WTC11 (cell line): ENCODE results near the gene SLC6A9. TPM values are rescaled to one million over a fixed set of nuclear protein-coding genes. Genes with fewer than 3 reads are reported as not detected.

Experiments
- ATAC-seq: fragments of 200-7000 bp; cut with Tn5 transposase; 2 replicates; pipeline ENCODE4 v1.10.0; 2021; ENCODE audit warnings: mild to moderate bottlenecking, moderate library complexity
- CTCF ChIA-PET: fragments of 300-600 bp; sonication (Branson Sonifier 250); formaldehyde crosslinking; loops from one replicate; lab custom pipeline; 2021; ENCODE audit warnings: antibody characterized with exemption; lab: Charles Lee
- POLR2A ChIA-PET: fragments of 350-600 bp; sonication (Branson Sonifier 250); formaldehyde crosslinking; loops from one replicate; lab custom pipeline; 2021; ENCODE audit warnings: antibody characterized with exemption; lab: Charles Lee
- DNase-seq: peaks from one replicate; pipeline ENCODE4 v3.0.0; 2021; ENCODE audit warnings: low spot score
- H3K27ac Mint-ChIP-seq: 2 replicates; pipeline ENCODE4 v1.8.0; 2021; ENCODE audit warnings: mixed read lengths
- H3K27me3 Mint-ChIP-seq: 2 replicates; pipeline ENCODE4 v1.8.0; 2021; ENCODE audit warnings: low read depth, mild to moderate bottlenecking, moderate library complexity, mixed read lengths
- H3K36me3 Mint-ChIP-seq: 2 replicates; pipeline ENCODE4 v1.8.0; 2021; ENCODE audit warnings: mixed read lengths
- H3K4me1 Mint-ChIP-seq: 2 replicates; pipeline ENCODE4 v1.8.0; 2022; ENCODE audit warnings: mixed read lengths
- H3K4me3 Mint-ChIP-seq: 2 replicates; pipeline ENCODE4 v1.8.0; 2021; ENCODE audit warnings: mild to moderate bottlenecking, moderate library complexity, mixed read lengths
- H3K9me3 Mint-ChIP-seq: 2 replicates; pipeline ENCODE4 v1.8.0; 2021; ENCODE audit warnings: mixed read lengths
- CBFB ChIP-seq: sonication (generic); formaldehyde crosslinking; IDR thresholded peaks from 2 replicates; pipeline ENCODE4 v1.8.1; 2022; ENCODE audit warnings: mild to moderate bottlenecking, low read depth, missing genetic modification reagents
- CREB1 ChIP-seq: sonication (generic); formaldehyde crosslinking; IDR thresholded peaks from 2 replicates; pipeline ENCODE4 v1.8.0; 2023; ENCODE audit warnings: mild to moderate bottlenecking, missing genetic modification reagents
- GABPB1 ChIP-seq: sonication (generic); formaldehyde crosslinking; IDR thresholded peaks from 2 replicates; pipeline ENCODE4 v1.8.1; 2023; ENCODE audit warnings: mild to moderate bottlenecking, missing genetic modification reagents
- NFATC4 ChIP-seq: fragments of 250-450 bp; sonication (Bioruptor Pico); IDR thresholded peaks from 2 replicates; pipeline ENCODE4 v1.9.0; 2021; ENCODE audit warnings: mild to moderate bottlenecking
- NFYB ChIP-seq: sonication (generic); formaldehyde crosslinking; conservative IDR thresholded peaks from 2 replicates; pipeline ENCODE4 v1.8.0; 2022; ENCODE audit warnings: low read depth, missing genetic modification reagents
- PRRX2 ChIP-seq: fragments of 250-450 bp; sonication (Bioruptor Pico); IDR thresholded peaks from 2 replicates; pipeline ENCODE4 v1.8.0; 2021; ENCODE audit warnings: mild to moderate bottlenecking
- SMAD3 ChIP-seq: sonication (generic); formaldehyde crosslinking; IDR thresholded peaks from 2 replicates; pipeline ENCODE4 v1.8.0; 2022; ENCODE audit warnings: missing genetic modification reagents, mild to moderate bottlenecking, borderline replicate concordance
- SMAD4 ChIP-seq: sonication (generic); formaldehyde crosslinking; IDR thresholded peaks from 2 replicates; pipeline ENCODE4 v1.8.0; 2022; ENCODE audit warnings: mild to moderate bottlenecking, missing genetic modification reagents
- STAT6 ChIP-seq: sonication (generic); formaldehyde crosslinking; conservative IDR thresholded peaks from 2 replicates; pipeline ENCODE4 v1.8.1; 2023; ENCODE audit warnings: mild to moderate bottlenecking, low read depth, missing genetic modification reagents, moderate library complexity
- TEAD1 ChIP-seq: sonication (generic); formaldehyde crosslinking; IDR thresholded peaks from 2 replicates; pipeline ENCODE4 v1.8.0; 2022; ENCODE audit warnings: mild to moderate bottlenecking, missing genetic modification reagents
- TEAD4 ChIP-seq: sonication (generic); formaldehyde crosslinking; IDR thresholded peaks from 2 replicates; pipeline ENCODE4 v1.8.0; 2022; ENCODE audit warnings: mild to moderate bottlenecking, missing genetic modification reagents
- USF1 ChIP-seq: sonication (generic); formaldehyde crosslinking; IDR thresholded peaks from 2 replicates; pipeline ENCODE4 v1.8.0; 2022; ENCODE audit warnings: mild to moderate bottlenecking, missing genetic modification reagents
- ZNF121 ChIP-seq: sonication (generic); formaldehyde crosslinking; IDR thresholded peaks from 2 replicates; pipeline ENCODE4 v1.8.0; 2023; ENCODE audit warnings: missing genetic modification reagents
- ZNF138 ChIP-seq: sonication (generic); formaldehyde crosslinking; conservative IDR thresholded peaks from 2 replicates; pipeline ENCODE4 v1.8.1; 2022; ENCODE audit warnings: mild to moderate bottlenecking, moderate library complexity, missing genetic modification reagents
- ZNF232 ChIP-seq: sonication (generic); formaldehyde crosslinking; IDR thresholded peaks from 2 replicates; pipeline ENCODE4 v1.8.0; 2022; ENCODE audit warnings: mild to moderate bottlenecking, missing genetic modification reagents
- total RNA-seq: library from RNA; stranded (reverse); gene quantifications from 3 replicates; pipeline ENCODE4 v1.2.3, GENCODE V29; 2021
- TF ChIP-seq, protein P1 (sequence below): fragments of 250-450 bp; sonication (Bioruptor Pico); IDR thresholded peaks from 2 replicates; pipeline ENCODE4 v1.9.0; 2021; ENCODE audit warnings: moderate library complexity, mild to moderate bottlenecking, inconsistent platforms, borderline replicate concordance
- TF ChIP-seq, protein P2 (sequence below): sonication (generic); formaldehyde crosslinking; IDR thresholded peaks from 2 replicates; pipeline ENCODE4 v1.8.1; 2023; ENCODE audit warnings: mild to moderate bottlenecking, missing genetic modification reagents
- TF ChIP-seq, protein P3 (sequence below): sonication (generic); formaldehyde crosslinking; IDR thresholded peaks from 2 replicates; pipeline ENCODE4 v1.8.1; 2023; ENCODE audit warnings: mild to moderate bottlenecking, missing genetic modification reagents, borderline replicate concordance

SLC6A9 gene
- total RNA-seq, 1 experiment from 2014 or later: 14.4 TPM

DNA sequence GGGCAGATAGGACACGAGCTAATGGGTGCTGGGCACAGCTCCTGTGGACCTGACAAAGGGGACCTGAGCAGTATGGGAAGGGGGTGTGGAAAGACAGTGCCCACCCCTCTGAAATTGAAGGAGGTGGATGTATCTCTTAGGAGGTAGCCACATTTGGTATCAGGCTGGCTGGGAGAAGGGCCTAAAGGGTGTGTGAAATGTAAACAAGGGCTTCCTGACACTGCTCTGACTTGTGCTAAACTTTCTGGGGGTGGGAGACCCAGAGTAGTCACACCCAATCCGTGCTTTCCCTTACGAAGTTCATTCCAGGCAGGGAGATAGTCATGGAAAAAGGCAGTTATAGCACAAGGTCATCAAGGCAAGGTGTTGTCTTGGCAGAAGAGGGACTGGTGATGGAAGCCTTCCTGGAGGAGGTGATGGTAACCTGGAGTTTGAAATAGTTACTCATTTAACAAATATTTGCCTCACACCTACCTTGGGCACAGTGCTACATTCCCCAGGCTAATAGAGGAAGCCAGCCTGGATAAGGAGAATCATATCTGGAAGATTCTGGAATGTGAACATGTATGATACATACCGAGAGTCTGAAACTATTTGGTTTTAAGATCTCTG, 45.2 kb downstream of the SLC6A9 start:
- CTCF ChIA-PET: interaction anchor here (1.0 to 1.8 kb wide), 4 partner anchors 9 to 222 kb away, joined by 4 to 8 read pairs (median 4); no protein-coding TSS in a partner anchor
- Mint-ChIP-seq H3K27me3 (peaks cover 4% of the 10 kb centered on the region), H3K27ac (no peak overlapping the region; the same call in 1 of the 2 replicates), H3K36me3 (peaks cover 6% of the 10 kb centered on the region; the same call in 1 of the 2 replicates), H3K4me3 (no peak overlapping the region), H3K4me1 (0 out of 2 replicates have a peak, but pooled peaks cover 3% of the 10 kb centered on the region), H3K9me3 (no peaks in the 10 kb centered on the region)
- ATAC-seq (no peak), DNase-seq (no peak)
- POLR2A ChIA-PET: no interaction called here
- TF ChIP-seq TEAD4 (CRISPR knock-in tag): no peak
- no peak for TF ChIP-seq ZNF121
- no peak for TF ChIP-seq GABPB1 (CRISPR knock-in tag)
- TF ChIP-seq CREB1 (CRISPR knock-in tag): no peak
- no peak for TF ChIP-seq TEAD1 (CRISPR knock-in tag)
- no peak for TF ChIP-seq ZNF232 (CRISPR knock-in tag)
- TF ChIP-seq, protein P1, sequence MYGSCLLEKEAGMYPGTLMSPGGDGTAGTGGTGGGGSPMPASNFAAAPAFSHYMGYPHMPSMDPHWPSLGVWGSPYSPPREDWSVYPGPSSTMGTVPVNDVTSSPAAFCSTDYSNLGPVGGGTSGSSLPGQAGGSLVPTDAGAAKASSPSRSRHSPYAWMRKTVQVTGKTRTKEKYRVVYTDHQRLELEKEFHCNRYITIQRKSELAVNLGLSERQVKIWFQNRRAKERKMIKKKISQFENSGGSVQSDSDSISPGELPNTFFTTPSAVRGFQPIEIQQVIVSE (CRISPR knock-in tag): no peak
- TF ChIP-seq SMAD4: no peak
- TF ChIP-seq SMAD3 (CRISPR knock-in tag): no peak
- no peak for TF ChIP-seq USF1 (CRISPR knock-in tag)
- no peak for TF ChIP-seq NFYB (CRISPR knock-in tag)
- no peak for TF ChIP-seq NFATC4
- TF ChIP-seq PRRX2 (CRISPR knock-in tag): no peak
- TF ChIP-seq, protein P2, sequence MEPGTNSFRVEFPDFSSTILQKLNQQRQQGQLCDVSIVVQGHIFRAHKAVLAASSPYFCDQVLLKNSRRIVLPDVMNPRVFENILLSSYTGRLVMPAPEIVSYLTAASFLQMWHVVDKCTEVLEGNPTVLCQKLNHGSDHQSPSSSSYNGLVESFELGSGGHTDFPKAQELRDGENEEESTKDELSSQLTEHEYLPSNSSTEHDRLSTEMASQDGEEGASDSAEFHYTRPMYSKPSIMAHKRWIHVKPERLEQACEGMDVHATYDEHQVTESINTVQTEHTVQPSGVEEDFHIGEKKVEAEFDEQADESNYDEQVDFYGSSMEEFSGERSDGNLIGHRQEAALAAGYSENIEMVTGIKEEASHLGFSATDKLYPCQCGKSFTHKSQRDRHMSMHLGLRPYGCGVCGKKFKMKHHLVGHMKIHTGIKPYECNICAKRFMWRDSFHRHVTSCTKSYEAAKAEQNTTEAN: no peak
- no peak for TF ChIP-seq ZNF138 (CRISPR knock-in tag)
- TF ChIP-seq CBFB (CRISPR knock-in tag): no peak
- TF ChIP-seq, protein P3, sequence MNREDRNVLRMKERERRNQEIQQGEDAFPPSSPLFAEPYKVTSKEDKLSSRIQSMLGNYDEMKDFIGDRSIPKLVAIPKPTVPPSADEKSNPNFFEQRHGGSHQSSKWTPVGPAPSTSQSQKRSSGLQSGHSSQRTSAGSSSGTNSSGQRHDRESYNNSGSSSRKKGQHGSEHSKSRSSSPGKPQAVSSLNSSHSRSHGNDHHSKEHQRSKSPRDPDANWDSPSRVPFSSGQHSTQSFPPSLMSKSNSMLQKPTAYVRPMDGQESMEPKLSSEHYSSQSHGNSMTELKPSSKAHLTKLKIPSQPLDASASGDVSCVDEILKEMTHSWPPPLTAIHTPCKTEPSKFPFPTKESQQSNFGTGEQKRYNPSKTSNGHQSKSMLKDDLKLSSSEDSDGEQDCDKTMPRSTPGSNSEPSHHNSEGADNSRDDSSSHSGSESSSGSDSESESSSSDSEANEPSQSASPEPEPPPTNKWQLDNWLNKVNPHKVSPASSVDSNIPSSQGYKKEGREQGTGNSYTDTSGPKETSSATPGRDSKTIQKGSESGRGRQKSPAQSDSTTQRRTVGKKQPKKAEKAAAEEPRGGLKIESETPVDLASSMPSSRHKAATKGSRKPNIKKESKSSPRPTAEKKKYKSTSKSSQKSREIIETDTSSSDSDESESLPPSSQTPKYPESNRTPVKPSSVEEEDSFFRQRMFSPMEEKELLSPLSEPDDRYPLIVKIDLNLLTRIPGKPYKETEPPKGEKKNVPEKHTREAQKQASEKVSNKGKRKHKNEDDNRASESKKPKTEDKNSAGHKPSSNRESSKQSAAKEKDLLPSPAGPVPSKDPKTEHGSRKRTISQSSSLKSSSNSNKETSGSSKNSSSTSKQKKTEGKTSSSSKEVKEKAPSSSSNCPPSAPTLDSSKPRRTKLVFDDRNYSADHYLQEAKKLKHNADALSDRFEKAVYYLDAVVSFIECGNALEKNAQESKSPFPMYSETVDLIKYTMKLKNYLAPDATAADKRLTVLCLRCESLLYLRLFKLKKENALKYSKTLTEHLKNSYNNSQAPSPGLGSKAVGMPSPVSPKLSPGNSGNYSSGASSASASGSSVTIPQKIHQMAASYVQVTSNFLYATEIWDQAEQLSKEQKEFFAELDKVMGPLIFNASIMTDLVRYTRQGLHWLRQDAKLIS (CRISPR knock-in tag): no peak
- TF ChIP-seq STAT6 (CRISPR knock-in tag): no peak
